GM12874 (cell line): ENCODE measurements around the gene KRT26.
A peak's percentile ranks its signal among the peaks of the same experiment; 100 is the strongest.

Experiments used
- TF ChIP-seq, protein P1 (sequence below): IDR thresholded peaks from 2 replicates; pipeline ENCODE4 v1.5.1; 2011; ENCODE audit warnings: low read depth, mild to moderate bottlenecking, control low read depth, low read length, moderate library complexity; ENCODE audit not compliant: insufficient read depth

The KRT26 gene

GRCh38 chr17:40803617-40804082 is 31.6 kb upstream of the KRT26 start:
- TF ChIP-seq, protein P1, sequence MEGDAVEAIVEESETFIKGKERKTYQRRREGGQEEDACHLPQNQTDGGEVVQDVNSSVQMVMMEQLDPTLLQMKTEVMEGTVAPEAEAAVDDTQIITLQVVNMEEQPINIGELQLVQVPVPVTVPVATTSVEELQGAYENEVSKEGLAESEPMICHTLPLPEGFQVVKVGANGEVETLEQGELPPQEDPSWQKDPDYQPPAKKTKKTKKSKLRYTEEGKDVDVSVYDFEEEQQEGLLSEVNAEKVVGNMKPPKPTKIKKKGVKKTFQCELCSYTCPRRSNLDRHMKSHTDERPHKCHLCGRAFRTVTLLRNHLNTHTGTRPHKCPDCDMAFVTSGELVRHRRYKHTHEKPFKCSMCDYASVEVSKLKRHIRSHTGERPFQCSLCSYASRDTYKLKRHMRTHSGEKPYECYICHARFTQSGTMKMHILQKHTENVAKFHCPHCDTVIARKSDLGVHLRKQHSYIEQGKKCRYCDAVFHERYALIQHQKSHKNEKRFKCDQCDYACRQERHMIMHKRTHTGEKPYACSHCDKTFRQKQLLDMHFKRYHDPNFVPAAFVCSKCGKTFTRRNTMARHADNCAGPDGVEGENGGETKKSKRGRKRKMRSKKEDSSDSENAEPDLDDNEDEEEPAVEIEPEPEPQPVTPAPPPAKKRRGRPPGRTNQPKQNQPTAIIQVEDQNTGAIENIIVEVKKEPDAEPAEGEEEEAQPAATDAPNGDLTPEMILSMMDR = peak; percentile 80

GRCh38 chr17:40801157-40801556 is 29.2 kb upstream of the KRT26 start:
- TF ChIP-seq, protein P1 = no peak

- TF ChIP-seq, protein P1 = no peak
Observed at GRCh38 chr17:40800381-40800780, 28.4 kb upstream of the KRT26 start.

GRCh38 chr17:40799859-40800258 is 27.9 kb upstream of the KRT26 start, which contains the start of gene KRT28:
Gene KRT28 (minus strand): TSS chr17:40799959. CDS start chr17:40799893, 66 bp downstream.
- TF ChIP-seq, protein P1 = no peak

DNA sequence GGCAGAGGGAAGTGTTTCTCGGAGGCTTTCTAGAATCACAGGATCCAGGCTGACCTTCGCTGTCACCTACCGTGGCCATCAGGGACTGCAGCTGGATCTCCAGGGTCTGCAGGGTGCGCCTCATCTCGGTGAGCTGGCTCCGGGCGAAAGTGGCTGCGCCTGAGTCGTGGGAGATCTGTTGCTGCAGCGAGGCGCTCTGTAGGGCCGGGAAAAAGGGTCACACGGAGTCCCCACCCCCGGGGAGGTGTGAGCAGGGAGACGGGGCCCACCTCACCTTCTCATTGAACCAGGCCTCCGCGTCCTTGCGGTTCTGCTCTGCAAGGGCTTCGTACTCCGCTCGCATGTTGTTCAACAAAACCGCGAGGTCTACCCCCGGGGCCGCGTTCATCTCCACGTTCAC is 24.8 kb upstream of the KRT26 start:
- TF ChIP-seq, protein P1 = no peak

GRCh38 chr17:40795019-40795667 is 23.1 kb upstream of the KRT26 start:
- TF ChIP-seq, protein P1 = no peak

- TF ChIP-seq, protein P1 = no peak
Observed at GRCh38 chr17:40794466-40794865, 22.5 kb upstream of the KRT26 start.
